DMS53 treated with DMSO at 0.1 percent for 48 hours (cell line): ENCODE measurements around the gene SORBS2.

Experiments used
- DNase-seq: peaks from one replicate; lab custom pipeline; 2025; ENCODE audit not compliant: unreplicated experiment; lab: John Stamatoyannopoulos, UW

The SORBS2 gene

GRCh38 chr4:185683222-185683621, 128.8 kb downstream of the SORBS2 start:
- DNase-seq = no peak

- no peak for DNase-seq
These were observed 129.8 kb downstream of the SORBS2 start for GRCh38 chr4:185682236-185682635.

GRCh38 chr4:185681604-185682003, 130.4 kb downstream of the SORBS2 start:
- DNase-seq = no peak

GRCh38 chr4:185680617-185681016, 131.4 kb downstream of the SORBS2 start:
- no peak for DNase-seq

- no peak for DNase-seq
These were observed 132.5 kb downstream of the SORBS2 start for GRCh38 chr4:185679523-185679922.

GRCh38 chr4:185677637-185678314, 134.2 kb downstream of the SORBS2 start:
- no peak for DNase-seq

- no peak for DNase-seq
These were observed 139.4 kb downstream of the SORBS2 start for GRCh38 chr4:185672618-185673017.

GRCh38 chr4:185672151-185672550, 139.8 kb downstream of the SORBS2 start:
- DNase-seq = no peak

- no peak for DNase-seq
These were observed 140.5 kb downstream of the SORBS2 start for GRCh38 chr4:185671496-185671895.

GRCh38 chr4:185671066-185671465, 140.9 kb downstream of the SORBS2 start:
- no peak for DNase-seq

- no peak for DNase-seq
These were observed 142.7 kb downstream of the SORBS2 start for GRCh38 chr4:185669288-185669687.

- no peak for DNase-seq
These were observed 145.8 kb downstream of the SORBS2 start for GRCh38 chr4:185666156-185666555.

- DNase-seq = peak; percentile 5
These were observed 146.3 kb downstream of the SORBS2 start for GRCh38 chr4:185665655-185666054.

GRCh38 chr4:185664481-185664880, 147.5 kb downstream of the SORBS2 start:
- DNase-seq = no peak

- no peak for DNase-seq
These were observed 149.8 kb downstream of the SORBS2 start for GRCh38 chr4:185662030-185662778.

GRCh38 chr4:185660340-185660739, 151.7 kb downstream of the SORBS2 start:
- no peak for DNase-seq

GRCh38 chr4:185657699-185658098, 154.3 kb downstream of the SORBS2 start:
- DNase-seq = no peak

- DNase-seq = no peak
These were observed 154.8 kb downstream of the SORBS2 start for GRCh38 chr4:185657183-185657582.

- DNase-seq = no peak
These were observed 155.5 kb downstream of the SORBS2 start for GRCh38 chr4:185656467-185656931.

- DNase-seq = no peak
These were observed 156.9 kb downstream of the SORBS2 start for GRCh38 chr4:185654965-185655554.

GRCh38 chr4:185654311-185654710, 157.7 kb downstream of the SORBS2 start:
- DNase-seq = peak; percentile 3

- DNase-seq = no peak
These were observed 160.1 kb downstream of the SORBS2 start for GRCh38 chr4:185651851-185652250.
